NCI-H510A treated with DMSO at 0.1 percent for 48 hours (cell line): ENCODE data around the gene CADM1.

ENCODE experiments used
- DNase-seq: peaks from one replicate; lab custom pipeline; 2025; lab: John Stamatoyannopoulos, UW

The CADM1 gene

GRCh38 chr11:115349335-115350017 lies 154.7 kb downstream of the CADM1 start:
- DNase-seq, result no peak

- no peak for DNase-seq
These were observed 155.8 kb downstream of the CADM1 start for GRCh38 chr11:115348416-115348815.

DNA sequence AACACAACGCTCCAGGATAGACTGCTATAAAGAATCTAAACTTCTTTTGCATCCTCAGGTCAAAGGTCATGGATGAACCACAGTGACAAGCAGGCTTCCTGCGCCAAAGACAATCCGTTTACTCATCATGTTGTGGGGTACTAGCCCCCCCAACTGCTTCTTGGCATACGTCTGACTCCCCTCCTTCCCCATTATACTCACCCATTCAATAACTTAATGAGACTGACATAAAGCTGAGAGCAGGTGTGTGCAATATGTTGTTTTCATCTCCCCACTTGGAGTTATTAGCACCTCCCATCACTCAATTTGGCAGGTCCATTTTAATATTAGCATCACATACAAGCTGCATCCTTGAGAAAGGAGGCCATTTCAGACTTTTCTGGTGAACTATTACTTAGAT lies 157.1 kb downstream of the CADM1 start:
- no peak for DNase-seq

DNA sequence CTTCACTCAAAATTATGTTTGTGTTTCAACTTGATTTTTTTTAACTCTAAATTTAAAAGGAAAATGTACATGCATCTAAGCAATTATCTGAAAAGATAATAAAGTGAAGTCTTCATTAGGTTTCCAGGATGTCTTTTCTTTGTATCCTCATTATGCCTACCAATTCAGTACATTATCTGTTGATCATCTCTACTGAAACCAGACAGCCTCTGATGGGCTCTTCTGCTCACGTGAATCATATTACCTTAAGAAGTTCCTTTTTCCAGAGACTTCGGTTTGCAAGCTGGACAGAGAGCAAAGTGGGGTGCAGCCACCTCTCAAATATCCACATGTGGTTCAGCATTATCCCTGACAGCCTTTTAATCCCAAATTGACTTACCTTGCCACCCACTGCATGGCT lies 158.4 kb downstream of the CADM1 start:
- no peak for DNase-seq

GRCh38 chr11:115345361-115345760 lies 158.9 kb downstream of the CADM1 start:
- no peak for DNase-seq

DNA sequence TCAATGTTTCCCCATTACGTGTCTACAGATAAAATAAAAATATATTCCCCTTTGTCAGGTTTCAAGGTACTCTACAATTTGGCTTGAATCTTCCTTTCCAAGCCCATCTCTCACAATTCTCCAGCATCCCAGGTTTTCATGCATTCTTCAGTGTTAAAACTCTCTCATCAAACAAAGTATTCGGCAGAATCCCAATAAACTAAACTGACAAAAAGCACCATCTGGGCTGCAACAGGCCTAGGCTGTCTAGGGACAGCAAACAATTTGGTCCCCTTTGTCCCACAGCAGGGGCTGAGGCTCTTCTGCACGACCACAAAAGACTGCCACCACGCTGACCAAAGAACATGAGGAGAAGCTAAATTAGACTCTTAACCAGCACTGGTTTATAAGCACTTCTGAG lies 159.4 kb downstream of the CADM1 start:
- DNase-seq, result no peak

DNA sequence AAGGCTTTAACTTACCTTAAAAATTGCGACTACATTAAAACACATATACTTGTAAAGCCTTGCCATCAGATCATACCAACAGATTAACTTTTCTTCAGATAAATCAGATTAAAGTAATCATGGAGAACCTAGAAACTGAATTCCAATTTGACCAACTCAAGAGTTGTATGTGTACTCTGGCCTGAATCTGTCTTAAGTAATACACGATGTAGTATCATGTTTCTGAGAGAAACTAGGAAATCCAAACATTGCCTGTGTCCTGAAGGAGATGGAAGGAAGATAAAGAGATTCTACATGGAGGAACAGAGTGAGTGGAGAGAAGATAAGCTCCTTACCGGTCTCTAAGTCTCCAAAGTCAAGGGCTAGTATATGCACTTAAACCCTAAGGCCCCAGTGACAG lies 162.1 kb downstream of the CADM1 start:
- DNase-seq, result no peak

- no peak for DNase-seq
These were observed 163.3 kb downstream of the CADM1 start for GRCh38 chr11:115340874-115341273.

DNA sequence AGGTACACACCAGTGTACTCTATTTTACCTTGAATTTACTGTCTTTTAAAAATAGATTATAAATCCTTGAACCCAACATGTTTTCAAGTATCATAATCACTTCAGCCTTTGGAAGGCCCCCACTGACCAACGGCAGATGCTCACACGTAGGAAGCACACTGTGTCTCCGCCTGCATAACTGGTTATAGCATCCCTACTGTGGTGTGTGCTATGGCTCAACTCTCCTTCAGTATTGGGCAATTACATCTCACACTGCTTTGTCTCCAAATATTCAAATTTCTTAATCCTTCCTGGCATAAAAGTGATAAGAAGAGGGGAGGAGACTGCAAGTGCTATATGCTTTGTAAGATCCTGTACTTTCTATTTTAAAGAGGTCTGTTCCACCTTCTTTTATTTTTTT lies 165.7 kb downstream of the CADM1 start:
- DNase-seq, result no peak

DNA sequence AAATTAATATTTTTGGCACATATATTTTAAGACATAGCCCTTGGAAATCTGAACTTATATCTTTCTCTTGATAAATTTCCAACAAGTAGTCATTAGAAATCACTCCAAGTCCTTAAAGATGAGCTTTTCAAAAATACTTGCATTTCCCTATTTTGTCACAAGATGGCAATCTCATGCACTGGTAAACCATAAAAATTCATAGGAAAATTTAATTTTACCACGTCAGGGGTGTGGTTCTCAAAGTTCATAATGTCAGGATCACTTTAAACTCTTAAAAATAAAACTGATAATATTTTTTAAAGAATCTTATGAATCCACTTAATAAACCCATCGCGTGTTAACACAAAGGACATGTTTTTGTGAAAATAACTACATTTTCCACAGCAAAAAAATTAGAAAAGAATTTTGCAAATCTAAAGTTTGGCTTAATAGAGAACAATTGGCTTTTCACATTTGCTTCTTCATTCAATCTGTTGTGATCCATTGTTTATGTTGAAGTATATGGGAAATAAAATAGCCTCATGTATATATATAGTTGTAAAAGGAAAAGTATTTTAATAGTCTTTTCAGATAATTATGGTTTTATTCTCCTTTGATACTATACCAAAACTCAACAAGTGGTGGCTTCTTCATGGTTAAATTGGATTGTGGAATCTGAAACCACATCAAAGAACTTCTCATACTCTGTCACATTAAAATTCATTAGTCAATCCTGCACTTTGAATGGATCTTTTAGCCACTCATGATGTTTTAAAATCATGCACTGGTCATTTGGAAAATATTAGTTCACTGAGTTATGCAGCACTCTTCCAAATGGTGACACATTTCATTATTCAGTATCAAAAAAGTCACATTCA lies 169.1 kb downstream of the CADM1 start:
- peak; percentile 39 for DNase-seq

DNA sequence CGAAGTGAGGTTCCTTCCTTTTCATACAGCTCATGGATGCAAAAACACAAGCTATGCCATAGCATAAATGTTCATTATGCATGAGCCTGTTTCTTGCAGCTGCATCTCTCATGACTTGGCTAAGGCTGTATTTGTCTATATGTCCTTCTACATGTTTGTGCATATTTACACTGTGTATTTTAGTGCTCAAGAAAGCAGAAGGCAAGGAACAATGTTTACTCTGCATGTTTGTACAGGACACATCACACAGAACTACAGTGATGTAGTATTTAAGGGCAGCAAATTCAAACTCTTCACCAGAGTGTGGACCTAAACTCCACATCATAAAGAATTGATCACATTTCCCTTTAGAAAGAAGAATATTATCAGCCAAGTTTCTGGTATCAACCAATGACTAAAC lies 170.3 kb downstream of the CADM1 start:
- DNase-seq, result peak; percentile 61

GRCh38 chr11:115333121-115333520 lies 171.1 kb downstream of the CADM1 start:
- peak; percentile 56 for DNase-seq

DNA sequence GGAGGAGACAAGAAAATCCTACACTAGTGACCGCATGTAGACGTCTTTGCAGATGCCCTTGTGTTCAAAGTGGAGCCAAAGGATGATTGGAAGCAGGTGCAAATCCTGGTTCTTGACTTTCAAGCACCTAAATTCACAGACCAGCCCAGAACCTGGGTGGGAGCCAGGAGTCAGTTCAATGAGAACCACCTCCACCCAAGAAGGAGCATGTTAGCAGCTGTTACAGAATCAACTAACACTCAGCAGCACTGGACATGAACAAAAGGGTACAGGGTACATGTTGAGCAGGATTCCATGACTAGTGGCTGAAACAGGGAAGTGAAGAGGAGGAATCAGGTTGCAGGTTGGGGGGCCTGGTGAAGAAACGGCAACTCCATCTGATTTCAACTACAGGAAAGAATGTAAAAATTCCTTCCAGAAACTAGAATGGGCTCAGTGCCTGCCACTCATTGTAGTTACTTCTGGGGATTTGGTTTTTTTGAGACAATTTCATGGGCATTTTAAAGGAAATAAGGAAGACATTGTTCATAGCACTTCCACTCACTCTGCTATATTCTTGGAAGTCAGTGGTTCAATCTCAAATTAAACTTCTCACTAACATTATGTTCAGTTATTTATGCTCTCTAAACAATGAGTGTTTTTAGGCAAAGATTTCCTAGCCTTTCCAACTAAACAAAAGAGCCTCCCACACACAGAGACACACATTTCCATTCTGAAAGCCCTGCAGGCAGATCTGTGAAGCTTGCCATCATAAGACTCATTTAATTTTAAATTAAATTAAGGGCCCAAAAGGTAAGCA lies 173.3 kb downstream of the CADM1 start:
- DNase-seq, result no peak

GRCh38 chr11:115326526-115326925 lies 177.7 kb downstream of the CADM1 start:
- DNase-seq, result no peak

GRCh38 chr11:115325523-115325922 lies 178.7 kb downstream of the CADM1 start:
- DNase-seq, result no peak

DNA sequence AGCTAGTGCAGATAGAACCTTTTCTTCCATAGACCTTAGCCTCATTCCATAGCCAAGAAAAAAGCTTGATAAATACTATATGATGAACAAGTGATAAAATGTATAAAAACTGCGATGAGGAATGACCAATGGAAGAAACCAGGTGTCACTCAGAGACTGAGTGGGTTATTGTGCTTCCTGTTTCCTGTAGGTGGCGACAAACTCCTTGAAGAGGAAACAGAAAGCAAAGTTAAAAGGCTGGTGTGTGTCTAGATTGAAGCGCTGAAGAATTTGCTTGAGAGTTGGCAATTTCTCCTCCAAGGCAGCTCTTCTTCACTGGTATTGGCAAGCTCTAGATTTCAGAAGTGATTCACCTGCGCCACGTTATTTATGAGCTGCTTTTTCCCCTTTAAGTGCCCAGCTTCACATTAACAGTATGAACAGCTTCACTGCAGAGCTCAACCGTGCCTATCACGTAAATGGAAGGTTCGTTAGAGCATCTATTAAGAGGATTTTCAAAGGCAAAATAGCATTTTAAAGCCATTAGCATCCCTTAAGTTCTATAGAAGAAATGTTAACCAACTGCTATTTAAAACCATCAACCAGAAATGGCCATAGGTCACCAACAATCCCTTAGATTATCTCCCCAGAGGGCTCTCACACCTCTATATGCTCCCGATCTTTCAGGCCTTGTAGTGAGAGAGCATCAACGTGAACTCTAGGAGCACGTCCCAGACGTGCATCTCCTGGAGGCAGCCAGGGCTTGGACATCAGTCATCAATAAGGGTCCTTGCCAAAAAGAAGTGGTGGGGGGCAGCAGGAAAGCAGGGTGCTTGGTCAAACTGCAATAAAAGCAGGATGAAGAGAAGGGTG lies 179.4 kb downstream of the CADM1 start:
- peak; percentile 81 for DNase-seq

- DNase-seq, result no peak
These were observed 181.5 kb downstream of the CADM1 start for GRCh38 chr11:115322553-115323203.

- no peak for DNase-seq
These were observed 182.5 kb downstream of the CADM1 start for GRCh38 chr11:115321605-115322289.

DNA sequence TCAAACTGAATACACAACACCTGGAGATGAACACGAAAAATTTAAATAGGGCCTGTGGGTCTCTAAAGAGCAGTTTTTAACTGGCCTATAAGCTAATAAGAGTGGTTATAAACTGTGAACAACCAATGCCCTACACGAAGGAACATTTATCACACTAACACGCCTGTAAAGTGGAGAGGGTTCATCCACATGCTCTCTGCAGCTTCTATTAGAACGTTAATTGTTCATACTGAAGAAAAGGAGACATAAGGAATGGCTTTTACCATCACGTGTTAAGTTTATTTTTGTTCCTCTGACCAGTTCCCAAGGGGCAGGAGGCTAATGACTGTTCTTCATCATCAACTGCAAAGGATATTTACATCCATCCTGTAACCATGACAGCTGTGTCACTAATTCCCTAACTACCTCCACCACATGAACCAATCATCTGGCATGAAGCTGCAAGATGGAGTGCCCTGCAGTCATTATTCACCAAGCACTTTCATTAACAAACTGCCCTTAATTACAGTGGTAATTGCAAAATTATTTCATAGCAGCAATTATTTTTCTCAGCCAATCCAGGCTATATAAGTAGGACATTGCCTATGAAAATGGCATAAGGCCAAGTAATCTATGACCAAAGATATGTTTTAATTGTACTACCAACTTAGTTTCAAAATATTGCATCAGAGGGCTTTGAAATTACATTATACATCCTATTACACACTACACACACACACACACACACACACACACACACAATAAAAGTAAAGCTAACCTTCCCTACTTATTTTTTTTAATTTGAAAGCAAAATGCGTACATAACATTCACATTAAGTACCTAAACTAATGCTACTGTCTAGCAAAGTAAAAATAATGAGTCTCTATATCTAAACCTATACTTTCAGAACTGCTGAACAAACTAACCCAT lies 186.7 kb downstream of the CADM1 start:
- no peak for DNase-seq

GRCh38 chr11:115316696-115317095 lies 187.5 kb downstream of the CADM1 start:
- DNase-seq, result no peak
